8988T (cell line): ENCODE results near the gene TMEM9B.

Source experiments
- DNase-seq: peaks from one replicate; pipeline ENCODE4 v3.0.0; 2011

TMEM9B gene

DNA sequence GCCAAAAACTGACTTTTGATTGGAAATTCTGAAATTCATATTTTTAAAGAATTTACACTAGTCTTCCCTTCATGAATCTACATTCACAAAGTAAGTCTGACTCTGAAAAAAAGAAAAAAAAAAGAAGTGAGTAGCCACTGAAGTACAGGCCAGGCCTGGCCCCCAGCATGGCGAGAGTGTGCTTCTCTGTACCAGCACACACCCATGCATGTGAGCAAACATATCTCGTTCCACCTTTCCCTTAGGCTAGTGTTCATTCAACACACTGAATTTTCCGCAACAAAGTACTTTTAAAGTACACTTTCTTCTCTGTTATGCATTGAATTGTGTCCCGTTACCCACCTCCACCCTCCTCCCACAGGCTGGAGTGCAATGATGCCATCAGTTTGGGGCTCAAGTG lies 36.0 kb downstream of the TMEM9B start:
- no peak for DNase-seq

DNA sequence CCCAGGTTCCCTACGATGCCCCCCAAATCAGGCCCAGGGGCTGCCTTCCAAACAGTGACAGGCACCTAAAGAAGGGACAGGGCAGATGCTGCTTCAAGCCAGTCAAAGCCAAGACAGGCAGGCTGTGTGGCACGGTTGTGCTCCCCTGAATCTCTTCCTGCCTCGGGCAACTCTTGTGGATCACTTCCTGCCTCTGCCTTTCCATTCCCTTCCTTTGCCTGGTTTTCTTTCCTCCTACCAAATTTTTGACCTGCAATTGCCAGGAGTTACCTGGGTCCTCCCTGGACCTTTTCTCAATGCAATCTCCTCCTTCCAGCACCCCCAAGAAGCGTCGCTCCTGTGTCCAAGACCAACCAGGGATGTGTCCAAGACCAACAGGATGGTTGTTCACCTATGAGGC lies 37.0 kb downstream of the TMEM9B start:
- no peak for DNase-seq

DNA sequence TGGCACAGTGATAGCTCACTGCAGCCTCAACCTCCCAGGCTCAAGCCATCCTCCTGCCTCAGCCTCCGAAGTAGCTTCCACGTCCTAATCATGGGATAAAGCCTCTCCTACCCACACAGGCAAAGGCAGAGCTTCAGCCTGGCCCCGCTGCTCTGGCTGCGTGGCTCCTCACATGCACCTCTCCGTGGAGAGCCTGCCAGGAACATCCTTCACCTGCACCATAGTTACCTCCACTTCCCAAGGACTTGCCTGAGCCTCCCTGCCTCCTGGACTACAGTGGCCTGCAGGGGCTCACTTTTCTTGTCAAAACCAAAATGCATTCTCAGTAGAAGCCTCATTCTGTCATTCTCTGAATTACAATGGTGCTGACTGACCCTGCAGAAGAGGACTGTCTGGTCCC lies 38.0 kb downstream of the TMEM9B start:
- DNase-seq, result no peak

DNA sequence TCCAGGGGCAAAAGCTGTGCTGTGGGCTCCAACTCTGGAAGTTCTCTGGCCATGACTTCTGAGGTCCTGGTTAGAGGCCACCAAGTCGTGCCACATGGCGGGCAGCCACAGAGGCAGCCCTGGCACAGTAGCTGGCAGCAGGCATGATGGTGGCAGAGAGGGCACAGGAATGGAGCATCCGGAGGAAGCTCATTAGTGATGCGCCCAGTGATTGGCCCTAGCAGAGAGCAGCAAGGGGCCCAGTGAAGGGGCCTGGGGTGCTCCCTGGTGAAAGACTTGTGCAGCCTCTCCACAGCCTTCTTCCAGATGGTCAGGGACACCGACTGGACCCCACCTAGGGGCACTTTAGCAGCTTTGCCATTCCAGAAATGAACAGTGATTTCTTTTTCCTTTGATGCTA lies 38.5 kb downstream of the TMEM9B start:
- DNase-seq, result no peak

DNA sequence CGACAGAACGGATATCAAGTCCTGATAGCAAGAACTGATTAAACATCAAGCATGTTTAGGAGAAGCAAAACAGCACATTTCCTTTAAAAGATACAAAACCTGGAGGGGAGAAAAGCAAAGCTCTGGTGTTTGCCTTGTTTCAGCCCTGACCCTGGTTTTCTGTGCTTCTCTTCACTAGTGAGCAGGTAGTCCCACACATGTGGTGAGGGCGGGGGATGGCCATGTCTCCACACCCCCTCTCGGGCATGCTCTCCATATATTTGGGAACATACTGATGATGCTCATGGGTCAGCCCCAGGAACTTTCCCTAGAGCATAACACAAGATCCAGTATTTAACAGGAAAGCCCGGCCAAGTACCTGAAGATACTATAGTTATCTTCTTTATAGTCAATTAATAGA lies 41.6 kb downstream of the TMEM9B start:
- no peak for DNase-seq

DNA sequence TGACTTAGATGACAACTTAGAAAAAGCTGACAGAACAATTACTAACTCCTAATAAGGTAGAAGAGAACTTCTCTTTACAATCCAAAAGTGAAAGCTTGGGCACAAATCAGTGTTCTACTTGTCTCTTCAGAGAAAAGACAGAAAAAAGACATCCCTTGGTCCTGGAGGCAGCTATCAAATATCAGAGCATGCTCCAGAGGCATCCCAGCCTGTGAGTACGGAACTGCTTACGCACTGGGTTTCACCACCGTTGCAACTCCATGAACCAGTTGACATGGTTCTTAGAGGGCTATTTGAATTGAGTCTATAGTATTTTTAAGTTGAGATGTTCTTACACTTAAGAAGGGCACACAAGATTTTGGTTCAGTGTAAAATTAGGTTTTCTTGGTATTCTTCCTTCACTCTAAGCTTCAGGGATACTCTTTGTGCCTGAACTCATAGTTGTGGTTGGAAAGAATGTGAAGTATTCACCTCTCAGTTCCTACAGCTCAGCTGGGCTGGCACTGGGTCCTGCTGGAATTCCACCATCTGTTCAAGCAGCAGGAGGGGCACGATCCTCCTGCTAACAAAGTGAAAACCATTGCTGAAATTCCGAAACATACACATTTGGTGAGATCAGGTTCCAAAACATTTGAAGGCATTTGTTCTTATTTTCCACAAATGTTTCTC lies 47.0 kb downstream of the TMEM9B start:
- DNase-seq, result peak; percentile 78

DNA sequence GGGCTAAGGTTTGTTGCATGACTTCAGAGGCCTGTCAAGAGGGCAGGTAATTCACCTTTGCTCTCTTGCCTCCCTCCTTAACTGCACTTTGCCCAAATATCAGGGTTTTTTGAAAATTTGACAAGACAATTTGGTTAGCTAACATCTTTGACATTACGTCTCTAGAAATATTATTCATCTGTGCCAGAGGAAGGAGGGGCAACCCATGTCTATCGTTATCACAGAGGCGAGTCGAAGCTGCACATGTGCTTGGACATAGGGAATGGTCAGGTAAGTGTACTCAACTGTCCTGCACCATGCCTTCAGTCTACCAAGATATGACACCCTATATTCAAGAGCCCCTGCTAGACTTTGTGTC lies 49.6 kb downstream of the TMEM9B start:
- DNase-seq, result no peak

DNA sequence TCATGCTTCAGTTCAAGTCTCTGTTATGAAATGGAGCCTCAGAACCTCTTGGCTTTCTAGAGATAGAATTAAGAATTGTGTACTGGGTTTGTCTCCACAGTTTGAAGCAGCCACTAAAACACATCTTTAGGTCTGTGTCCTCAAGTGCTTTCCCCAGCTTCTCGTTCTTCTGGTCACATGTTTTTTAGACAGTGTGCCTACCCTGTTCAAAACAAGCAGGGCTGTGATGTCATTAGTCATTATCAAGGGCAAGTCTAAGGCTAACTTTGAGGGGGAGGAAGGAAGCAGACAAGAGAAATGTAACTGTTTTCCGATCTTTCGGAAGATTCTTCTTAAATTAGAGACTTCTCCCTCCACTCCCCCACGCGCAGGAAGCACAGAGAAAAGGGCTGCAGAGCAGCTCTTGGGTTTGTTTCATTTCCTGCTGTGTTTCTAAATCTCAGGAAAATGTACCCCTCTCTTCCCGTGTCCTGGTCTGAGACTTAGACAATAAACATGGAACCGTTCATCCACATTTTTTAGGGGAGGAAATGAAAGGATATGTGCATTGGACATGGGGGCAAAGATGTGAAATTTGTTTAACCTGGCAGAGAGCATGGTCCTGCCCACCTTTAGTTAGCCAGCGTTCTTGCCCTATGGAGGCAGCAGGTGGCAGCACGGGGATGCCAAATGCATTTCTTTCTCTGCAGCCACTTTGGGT lies 50.1 kb downstream of the TMEM9B start:
- DNase-seq, result peak; percentile 49

DNA sequence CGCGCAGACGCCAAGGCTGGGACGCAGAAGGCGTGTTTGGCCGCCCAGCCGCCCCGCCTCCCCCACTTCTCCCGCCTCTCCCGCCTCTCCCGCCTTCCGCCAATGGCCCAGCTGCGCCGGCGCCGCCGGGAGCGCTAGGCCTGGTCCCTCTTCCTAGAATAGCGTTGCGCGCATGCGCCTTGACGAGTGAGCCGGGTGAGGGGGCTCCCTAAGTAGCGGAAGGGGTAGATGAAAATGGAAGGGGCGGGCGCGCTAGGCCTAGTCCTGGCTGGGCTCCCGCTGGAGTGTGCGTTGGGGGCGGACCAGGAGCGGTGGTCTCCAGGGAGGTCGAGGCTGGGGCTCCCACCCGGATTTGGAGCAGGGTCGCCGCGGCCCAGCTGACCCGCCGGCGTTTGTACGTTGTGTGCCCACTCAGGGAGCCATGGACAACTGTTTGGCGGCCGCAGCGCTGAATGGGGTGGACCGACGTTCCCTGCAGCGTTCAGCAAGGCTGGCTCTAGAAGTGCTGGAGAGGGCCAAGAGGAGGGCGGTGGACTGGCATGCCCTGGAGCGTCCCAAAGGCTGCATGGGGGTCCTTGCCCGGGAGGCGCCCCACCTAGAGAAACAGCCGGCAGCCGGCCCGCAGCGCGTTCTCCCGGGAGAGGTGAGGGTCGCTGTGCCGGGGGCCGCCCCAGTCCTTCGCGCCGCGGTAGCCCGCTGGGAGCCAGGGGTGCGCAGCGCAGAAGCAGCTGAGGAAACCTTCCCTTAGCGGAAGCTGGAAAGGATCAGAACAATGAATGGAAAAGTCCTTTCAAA lies 53.0 kb downstream of the TMEM9B start, which contains the start of gene AKIP1:
Gene AKIP1 (plus strand): TSS at position 161 of the 795 bp plus-strand sequence. CDS start 261 bp downstream, at position 422.
- peak; percentile 89 for DNase-seq

DNA sequence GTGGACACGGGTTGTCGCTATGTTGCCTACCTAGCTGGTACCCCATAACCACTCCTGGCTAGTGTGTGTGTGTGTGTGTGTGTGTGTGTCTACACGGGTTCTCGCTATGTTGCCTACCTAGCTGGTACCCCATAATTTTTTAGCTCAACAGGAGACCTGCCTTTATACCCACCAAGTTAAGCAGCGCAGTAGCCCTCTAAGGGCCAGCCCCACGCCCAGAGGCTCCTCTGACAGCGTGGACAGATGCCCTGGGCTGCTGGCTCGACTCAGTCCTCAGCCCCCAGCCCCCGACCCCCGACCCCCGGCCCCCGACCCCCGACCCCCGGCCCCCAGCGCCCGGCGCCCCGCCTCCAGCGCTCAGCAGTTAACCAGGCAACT lies 53.6 kb downstream of the TMEM9B start:
- no peak for DNase-seq

DNA sequence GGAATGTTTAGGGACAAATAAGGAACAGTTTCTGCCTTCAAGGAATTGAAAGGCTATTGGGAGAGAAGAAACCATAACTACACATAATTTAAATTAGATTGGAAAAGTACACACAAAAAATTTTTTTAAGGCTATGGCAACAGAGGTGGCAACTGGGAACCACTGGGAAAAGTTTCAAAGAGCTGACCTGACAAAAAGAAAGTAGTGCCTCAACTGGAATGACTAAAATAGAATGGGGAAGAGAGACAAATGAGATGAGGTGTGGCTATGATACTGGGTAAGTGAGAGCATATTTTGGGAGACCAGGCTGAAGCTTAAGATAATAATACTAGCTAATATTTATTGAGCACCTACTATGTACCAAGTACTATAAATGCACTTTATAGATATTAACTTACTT lies 56.1 kb downstream of the TMEM9B start:
- no peak for DNase-seq

DNA sequence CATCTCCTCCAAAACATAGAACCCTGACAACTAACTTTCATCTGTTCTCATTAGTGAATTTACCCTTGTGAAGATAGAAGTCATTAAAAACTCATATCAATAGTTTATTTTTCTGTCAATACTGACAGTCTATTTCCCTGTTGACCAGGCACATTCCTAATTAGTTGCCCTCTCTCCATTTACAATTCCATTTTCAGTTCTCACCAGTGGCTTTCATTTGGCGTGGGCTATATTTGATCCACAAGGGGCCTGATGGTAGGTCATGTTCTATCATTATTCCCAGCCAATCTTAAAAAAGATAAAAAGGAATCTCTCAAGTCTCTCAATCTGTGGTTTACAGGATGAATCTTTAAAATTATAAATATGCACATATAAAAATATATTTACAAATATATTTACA lies 57.1 kb downstream of the TMEM9B start:
- DNase-seq, result no peak

DNA sequence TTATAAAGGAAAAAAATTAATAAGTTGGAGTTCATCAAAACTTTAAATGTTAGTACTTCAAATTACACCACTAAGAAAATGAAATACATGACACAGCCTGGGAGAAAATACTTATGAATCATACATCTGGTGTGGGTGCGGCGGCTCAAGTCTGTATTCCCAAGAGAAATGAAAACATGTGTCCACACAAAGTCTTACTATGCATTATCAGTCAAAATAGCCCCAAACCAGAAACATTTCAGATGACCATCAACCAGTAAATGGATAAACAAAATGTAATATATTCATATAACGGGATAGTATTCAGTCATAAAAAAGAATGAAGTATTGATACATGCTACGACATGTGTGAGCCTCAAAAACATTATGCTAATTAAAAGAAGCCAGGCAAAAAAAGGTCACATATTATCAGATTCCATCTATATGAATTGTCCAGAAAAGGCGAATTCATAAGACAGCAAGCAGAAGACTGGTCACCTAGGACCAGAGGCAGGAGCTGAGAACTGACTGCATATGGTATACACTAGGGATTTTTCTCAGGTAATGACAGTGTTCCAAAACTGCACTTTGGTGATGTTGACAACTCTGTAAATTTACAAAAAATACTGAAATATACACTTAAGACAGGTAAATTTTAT lies 58.6 kb downstream of the TMEM9B start:
- DNase-seq, result no peak

DNA sequence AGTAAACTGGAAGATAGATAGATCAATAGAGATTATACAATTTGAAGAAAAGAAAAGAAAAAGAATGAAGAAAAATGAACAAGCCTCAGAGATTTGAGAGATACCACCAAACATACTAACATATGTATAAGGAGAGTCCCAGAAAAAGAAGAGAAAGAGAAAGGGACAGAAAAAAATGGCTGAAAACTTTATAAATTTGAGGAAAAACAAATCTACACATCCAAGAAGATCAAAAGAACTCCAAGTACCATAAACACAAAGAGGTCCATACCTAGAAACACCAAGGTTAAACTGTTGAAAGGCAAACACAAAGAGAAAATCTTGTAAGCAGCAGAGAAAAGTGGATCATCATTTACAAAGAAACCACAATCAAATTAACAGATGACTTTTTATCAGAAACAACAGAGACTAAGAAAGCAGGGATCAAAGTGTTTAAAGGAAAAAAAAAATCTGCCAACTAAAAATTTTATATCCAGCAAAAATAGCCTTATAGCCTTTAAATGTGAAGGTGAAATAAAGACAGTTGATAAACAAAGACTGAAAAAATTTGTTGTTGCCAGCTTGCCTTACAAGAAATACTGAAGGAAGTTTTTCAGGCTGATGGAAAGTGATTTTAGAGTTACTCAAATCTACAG lies 65.0 kb downstream of the TMEM9B start:
- no peak for DNase-seq
